Measurements from ENCODE around the gene CLCF1. TPM values are rescaled to one million over a fixed set of nuclear protein-coding genes. Genes with fewer than 3 reads are reported as not detected.

The CLCF1 gene
- total and polyA plus RNA-seq, 2 of the 13 experiments (the other 11 are each of a cell fraction or from before 2014, with no cell fraction given), result 0.49 to 0.78 TPM

- TF ChIP-seq ZNF367 (CRISPR knock-in tag; IDR thresholded peaks at IDR 0.05; ENCODE audit: borderline replicate concordance) (no peak), ZNF24 (IDR thresholded peaks at IDR 0.05) (no peak), KDM6A (CRISPR knock-in tag; IDR thresholded peaks at IDR 0.05; ENCODE audit: low read depth) (peak; percentile 54; the same call in 1 of the 2 replicates), ZFP90 (CRISPR knock-in tag; IDR thresholded peaks at IDR 0.05; ENCODE audit: borderline replicate concordance) (no peak), CCDC6 (CRISPR knock-in tag; IDR thresholded peaks at IDR 0.05) (0 out of 2 replicates have a peak, but pooled peaks have one; percentile 53), HNRNPUL1 (IDR thresholded peaks at IDR 0.05; ENCODE audit: low read depth, low read length) (no peak), SKI (IDR thresholded peaks at IDR 0.05; ENCODE audit: partially characterized antibody) (peak; percentile 52), MIER3 (CRISPR knock-in tag; IDR thresholded peaks at IDR 0.05; ENCODE audit: borderline replicate concordance) (peak; percentile 66; the same call in 1 of the 2 replicates), NR2F1 (CRISPR knock-in tag; IDR thresholded peaks at IDR 0.05) (peak; percentile 58 to 70; a peak in 2 of 4 replicates), ZFYVE20 (CRISPR knock-in tag; IDR thresholded peaks at IDR 0.05; ENCODE audit: borderline replicate concordance, low read depth) (no peak), PATZ1 (CRISPR knock-in tag; IDR thresholded peaks at IDR 0.05) (peak; percentile 71), ZFP36 (IDR thresholded peaks at IDR 0.05; ENCODE audit: borderline replicate concordance, low read depth, low read length, partially characterized antibody) (peak; percentile 99), NR2F6 (IDR thresholded peaks at IDR 0.05) (peak; percentile 80), NR2F6 (CRISPR knock-in tag; IDR thresholded peaks at IDR 0.05) (peak; percentile 94), ZNF879 (CRISPR knock-in tag; IDR thresholded peaks at IDR 0.05) (no peak), CSRNP2 (CRISPR knock-in tag; conservative IDR thresholded peaks at IDR 0.05; ENCODE audit: low read depth) (no peak), U2AF2 (IDR thresholded peaks at IDR 0.05; ENCODE audit: low read depth, low read length) (no peak), PRDM4 (CRISPR knock-in tag; IDR thresholded peaks at IDR 0.05; ENCODE audit: borderline replicate concordance) (no peak), HNF4G (IDR thresholded peaks at IDR 0.05; ENCODE audit: borderline replicate concordance, low read depth, low read length) (peak; percentile 92), HNF4G (CRISPR knock-in tag; IDR thresholded peaks at IDR 0.05; ENCODE audit: borderline replicate concordance, low read depth) (peak; percentile 94), THAP7 (CRISPR knock-in tag; IDR thresholded peaks at IDR 0.05) (peak; percentile 69; the same call in 1 of the 2 replicates), IRX3 (CRISPR knock-in tag; IDR thresholded peaks at IDR 0.05; ENCODE audit: borderline replicate concordance, low read depth) (no peak), TRIM24 (CRISPR knock-in tag; IDR thresholded peaks at IDR 0.05) (no peak)
Measured at GRCh38 chr11:67354075-67355022, 19.0 kb downstream of the CLCF1 start (continued).

Measured in HepG2 (cell line).